ENCODE results near the gene OR10C1. TPM values are rescaled to one million over a fixed set of nuclear protein-coding genes. Genes with fewer than 3 reads are reported as not detected.

Gene OR10C1
- not detected in 2 replicates for total RNA-seq (2021)
- long read RNA-seq: 0 reads

DNA sequence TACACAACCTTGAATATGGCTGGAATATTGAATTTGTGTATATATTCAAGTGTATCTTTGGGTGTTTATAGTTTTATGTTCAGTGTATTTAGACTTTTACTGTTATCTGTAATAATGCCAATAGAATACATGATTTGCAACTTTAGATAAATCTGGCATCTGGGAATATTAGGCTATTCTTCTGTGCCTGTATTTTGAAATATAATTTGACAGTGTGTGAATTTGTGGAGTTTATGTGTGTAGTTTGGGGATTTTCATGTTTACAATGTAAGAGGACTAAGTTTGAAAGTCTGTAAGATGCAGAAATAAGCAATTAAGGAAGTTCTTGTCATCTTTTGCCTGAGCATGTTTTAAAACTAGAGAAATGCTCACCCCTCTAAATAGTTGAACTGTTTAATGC lies at the start of gene OR10C1:
Gene OR10C1, plus strand, starts transcription at position 301 of the 400 bp plus-strand sequence. CDS start 710 bp downstream, outside the sequence.
- Histone ChIP-seq H4K91ac (ENCODE audit: insufficient read length, low read depth, low read length) (no peak within 1 kb of the TSS), H3K18ac (ENCODE audit: insufficient read length, low read depth, low read length) (no peak within 1 kb of the TSS), H3K56ac (ENCODE audit: insufficient read length, low read depth, low read length) (no peak within 1 kb of the TSS), H4K5ac (ENCODE audit: insufficient read length, low read depth, low read length) (no peak within 1 kb of the TSS), H3K4me2 (ENCODE audit: insufficient read depth, insufficient read length, low read length) (no peak within 1 kb of the TSS), H3K79me2 (ENCODE audit: insufficient read depth, low read length) (no peaks in the 10 kb centered on the region), H2BK12ac (ENCODE audit: insufficient read length, low read depth, low read length) (no peak within 1 kb of the TSS), H3K14ac (ENCODE audit: insufficient read depth, low read length) (no peak within 1 kb of the TSS), H3K4me1 (ENCODE audit: insufficient read depth, low read length) (no peaks in the 10 kb centered on the region), H3K23ac (ENCODE audit: insufficient read length, low read depth, low read length) (no peak within 1 kb of the TSS), H2AFZ (ENCODE audit: low read length) (no peak within 1 kb of the TSS), H3T11ph (ENCODE audit: low read length) (no peak within 1 kb of the TSS), H3K27ac (ENCODE audit: insufficient read length, low read depth, low read length) (no peak within 1 kb of the TSS), H3K23me2 (ENCODE audit: insufficient read length, low read depth, low read length, poor library complexity, severe bottlenecking) (no peaks in the 10 kb centered on the region), H2AK5ac (ENCODE audit: insufficient read length, low read length) (no peak within 1 kb of the TSS), H2BK20ac (ENCODE audit: low read depth, low read length, poor library complexity, severe bottlenecking) (no peak within 1 kb of the TSS), H4K8ac (replicated peaks; ENCODE audit: insufficient read length, low read depth, low read length) (no peak within 1 kb of the TSS), H3K9me3 (ENCODE audit: control insufficient read depth, low read depth, low read length) (no peaks in the 10 kb centered on the region), H2BK5ac (ENCODE audit: insufficient read length, low read length) (no peak within 1 kb of the TSS), H3K27me3 (ENCODE audit: insufficient read depth, low read length) (no peaks in the 10 kb centered on the region), H3K79me1 (ENCODE audit: insufficient read depth, low read depth, low read length, poor library complexity, severe bottlenecking) (no peaks in the 10 kb centered on the region), H4K20me1 (ENCODE audit: control insufficient read depth, insufficient read depth, insufficient read length) (no peaks in the 10 kb centered on the region), H3K9ac (ENCODE audit: extremely low read depth, insufficient read length, low read length) (no peak within 1 kb of the TSS), H3K4ac (ENCODE audit: low read depth, low read length) (no peak within 1 kb of the TSS), H2BK120ac (ENCODE audit: low read depth, low read length, poor library complexity, severe bottlenecking) (no peak within 1 kb of the TSS), H2BK15ac (ENCODE audit: low read depth, low read length) (no peak within 1 kb of the TSS)
- TF ChIP-seq, protein P1, sequence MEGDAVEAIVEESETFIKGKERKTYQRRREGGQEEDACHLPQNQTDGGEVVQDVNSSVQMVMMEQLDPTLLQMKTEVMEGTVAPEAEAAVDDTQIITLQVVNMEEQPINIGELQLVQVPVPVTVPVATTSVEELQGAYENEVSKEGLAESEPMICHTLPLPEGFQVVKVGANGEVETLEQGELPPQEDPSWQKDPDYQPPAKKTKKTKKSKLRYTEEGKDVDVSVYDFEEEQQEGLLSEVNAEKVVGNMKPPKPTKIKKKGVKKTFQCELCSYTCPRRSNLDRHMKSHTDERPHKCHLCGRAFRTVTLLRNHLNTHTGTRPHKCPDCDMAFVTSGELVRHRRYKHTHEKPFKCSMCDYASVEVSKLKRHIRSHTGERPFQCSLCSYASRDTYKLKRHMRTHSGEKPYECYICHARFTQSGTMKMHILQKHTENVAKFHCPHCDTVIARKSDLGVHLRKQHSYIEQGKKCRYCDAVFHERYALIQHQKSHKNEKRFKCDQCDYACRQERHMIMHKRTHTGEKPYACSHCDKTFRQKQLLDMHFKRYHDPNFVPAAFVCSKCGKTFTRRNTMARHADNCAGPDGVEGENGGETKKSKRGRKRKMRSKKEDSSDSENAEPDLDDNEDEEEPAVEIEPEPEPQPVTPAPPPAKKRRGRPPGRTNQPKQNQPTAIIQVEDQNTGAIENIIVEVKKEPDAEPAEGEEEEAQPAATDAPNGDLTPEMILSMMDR (conservative IDR thresholded peaks at IDR 0.05): no peak
- no peak for DNase-seq
- peaks cover 0 to 7% of the 10 kb centered on the region in 2 experiments; a peak in 2 of 4 replicates for H3K4me1 Mint-ChIP-seq
- peaks cover 2 to 3% of the 10 kb centered on the region in 2 experiments; a peak in 4 of 5 replicates for H3K9me3 Mint-ChIP-seq
- H3K27ac Mint-ChIP-seq: no peak within 1 kb of the TSS
- H3K4me3 Mint-ChIP-seq: no peak within 1 kb of the TSS
- peaks cover 5% of the 10 kb centered on the region for H3K27me3 Mint-ChIP-seq (ENCODE audit: low read depth)
- peaks cover 0 to under 1% (median 0%) of the 10 kb centered on the region in 3 experiments; a peak in 1 of 7 replicates for H3K36me3 Mint-ChIP-seq (ENCODE audit: insufficient read depth in 1 of 3, low read depth in 3 of 3)
